Left hindlimb (tissue), 1 donor: ENCODE measurements around the gene KRTAP7-1.

Experiments
- DNase-seq: peaks from one replicate; pipeline ENCODE4 v3.0.0-alpha.2; 2018

Gene KRTAP7-1

DNA sequence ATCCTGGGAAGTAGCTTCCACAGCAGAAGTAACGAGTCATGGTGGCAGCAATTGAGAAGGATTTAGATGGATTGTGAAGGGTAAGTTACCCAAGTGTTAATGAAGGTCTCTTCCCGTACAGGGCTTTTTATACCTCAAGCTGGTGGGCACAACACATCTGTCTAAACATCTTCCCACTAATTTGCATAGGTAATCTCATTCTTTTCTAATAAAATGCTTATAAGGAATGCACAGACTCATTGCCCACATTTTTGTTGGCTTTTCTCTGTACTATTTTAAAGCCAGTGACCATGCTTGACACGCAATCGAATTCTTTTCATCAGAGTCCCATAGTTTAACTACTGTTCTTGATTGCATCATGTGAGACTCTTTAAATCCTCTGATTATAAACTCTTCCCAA lies at the start of gene KRTAP7-1:
Gene KRTAP7-1 (minus strand): TSS at position 101 of the 400 bp plus-strand sequence. CDS start 61 bp downstream, at position 40.
- DNase-seq, result no peak

GRCh38 chr21:30874526-30874925 lies 45.0 kb upstream of the KRTAP7-1 start:
- DNase-seq, result no peak

- DNase-seq, result no peak
These were observed 18.3 kb upstream of the KRTAP7-1 start for GRCh38 chr21:30847627-30848500.

GRCh38 chr21:30842990-30843389 lies 13.4 kb upstream of the KRTAP7-1 start:
- DNase-seq, result no peak

GRCh38 chr21:30839304-30839703 lies 9.7 kb upstream of the KRTAP7-1 start:
- no peak for DNase-seq

- DNase-seq, result no peak
These were observed 9.0 kb upstream of the KRTAP7-1 start for GRCh38 chr21:30838536-30838935.

GRCh38 chr21:30831194-30831765 lies 1.7 kb upstream of the KRTAP7-1 start:
- no peak for DNase-seq

- DNase-seq, result no peak
These were observed 10.5 kb downstream of the KRTAP7-1 start for GRCh38 chr21:30818837-30819610.

DNA sequence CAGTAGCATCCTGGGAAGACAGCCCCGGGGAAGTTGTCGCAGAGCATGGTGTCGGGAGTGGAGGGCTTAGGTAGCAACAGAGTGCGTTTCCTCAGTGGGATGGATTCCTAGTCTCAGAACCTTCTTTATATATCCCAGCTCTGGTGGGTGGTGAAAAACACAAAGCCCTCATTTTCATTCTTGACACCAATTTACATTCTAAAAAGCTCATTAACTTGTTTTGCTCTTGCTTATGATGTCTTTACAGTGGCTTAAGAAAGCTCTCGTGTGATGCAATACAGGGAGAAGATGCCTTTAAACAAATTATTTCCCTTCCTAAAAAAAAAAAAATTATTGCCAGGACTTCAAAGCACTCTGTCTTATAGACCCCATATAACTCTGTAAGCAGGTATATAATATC lies 16.4 kb downstream of the KRTAP7-1 start, which contains the start of gene KRTAP8-1:
Gene KRTAP8-1 (minus strand): TSS at position 101 of the 400 bp plus-strand sequence. CDS start 54 bp downstream, at position 47.
- no peak for DNase-seq

GRCh38 chr21:30800605-30801004 lies 29.0 kb downstream of the KRTAP7-1 start:
- DNase-seq, result no peak

DNA sequence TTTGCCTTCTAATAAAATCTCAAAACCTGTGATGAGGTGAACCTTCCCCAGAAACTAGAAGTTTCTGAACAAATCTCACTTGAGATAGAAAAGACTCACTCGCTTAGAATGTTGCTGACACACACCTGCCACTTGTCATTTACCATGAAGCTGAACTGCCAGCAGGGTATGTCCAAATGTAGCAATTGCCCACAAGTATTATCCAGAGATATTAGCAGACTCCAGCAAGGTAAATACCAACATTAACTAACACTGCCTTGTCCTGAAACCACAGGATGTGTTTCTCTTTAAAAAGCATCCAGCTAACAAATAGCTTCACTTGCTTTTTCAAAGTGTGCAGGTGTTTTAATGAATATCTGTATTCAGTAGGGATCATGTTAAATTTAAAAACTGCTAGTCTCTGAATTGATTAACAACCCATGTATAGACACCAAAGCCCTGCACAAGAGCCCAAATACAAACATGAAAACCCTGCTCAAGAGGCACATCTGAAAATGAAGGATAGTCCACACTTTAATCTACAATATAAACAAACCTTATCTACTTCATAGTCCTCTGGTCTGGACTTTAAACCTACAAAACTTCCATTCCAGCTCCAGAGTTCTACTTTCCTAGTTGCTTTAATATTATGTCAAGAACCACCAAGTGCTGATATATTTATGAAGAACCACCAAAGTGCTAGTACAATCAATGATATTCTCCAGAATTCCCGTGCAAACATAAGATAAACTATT lies 35.8 kb downstream of the KRTAP7-1 start:
- no peak for DNase-seq

DNA sequence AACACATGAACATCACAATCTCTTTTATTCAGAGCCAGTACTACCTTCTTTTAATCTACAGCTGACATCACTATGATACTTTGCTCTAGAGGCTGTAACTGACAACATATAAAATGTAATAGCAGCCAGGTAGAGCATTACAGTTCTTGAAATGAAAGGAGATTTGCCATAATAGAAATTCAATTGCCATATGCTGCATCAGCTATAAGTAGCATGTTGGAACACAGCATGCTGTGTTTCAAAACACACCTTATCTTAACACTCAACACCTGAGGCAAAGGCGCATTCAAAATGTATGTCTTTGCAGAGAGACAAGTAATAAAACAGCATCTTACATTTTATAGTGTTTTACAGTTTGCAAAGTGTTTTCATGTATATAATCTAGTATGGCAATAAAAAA lies 50.3 kb downstream of the KRTAP7-1 start:
- no peak for DNase-seq
